K562 (cell line): ENCODE measurements around the gene WDR83. TPM values are rescaled to one million over a fixed set of nuclear protein-coding genes. Genes with fewer than 3 reads are reported as not detected.

ENCODE experiments used
- ATAC-seq: fragments of 200-7000 bp; cut with Tn5 transposase; 3 replicates; pipeline ENCODE4 v1.9.1; 2020; ENCODE audit warnings: moderate library complexity
- BruUV-seq: library from RNA; stranded (reverse); fragments of 400-500 nt; replicated peaks from 2 replicates; lab custom pipeline; 2021; lab: Mats Ljungman, UMichigan
- CTCF ChIA-PET: fragments of 300-600 bp; formaldehyde crosslinking; extraction: SDS; loops from one replicate; lab custom pipeline; 2021; ENCODE audit warnings: low intra/inter-chr PET ratio; lab: Yijun Ruan, JAX
- POLR2A ChIA-PET: fragments of 300-600, 350-650 bp; sonication (Branson Sonifier 250); formaldehyde crosslinking; extraction: SDS; loops from one replicate; lab custom pipeline; 2021; ENCODE audit warnings: antibody characterized with exemption, inconsistent platforms; lab: Yijun Ruan, JAX
- DNase-seq, 4 experiments: peaks; one replicate each; pipeline versions ENCODE4 v3.0.0 to v3.0.0-alpha.2; 2011 to 2018; ENCODE audit warnings: low spot score in 3 of 4, mixed read lengths in 3 of 4; ENCODE audit errors: extremely low read depth in 1 of 4
- FAIRE-seq: peaks from 2 replicates; lab custom pipeline; 2011; peaks lifted over from hg19 to GRCh38; lab: Jason Lieb, UNC
- H2AFZ ChIP-seq: 2 replicates; pipeline ENCODE4 v1.6.0; 2011; ENCODE audit warnings: low read depth, low read length, control low read depth, inconsistent platforms
- H3K27ac ChIP-seq: fragments of 200-600 bp; 3 replicates; pipeline ENCODE4 v1.8.0; 2011; ENCODE audit warnings: low read depth, mild to moderate bottlenecking, control low read depth, inconsistent platforms, low read length, moderate library complexity, mixed read lengths; ENCODE audit errors: extremely low read depth
- H3K27me3 ChIP-seq, 2 experiments: fragments of 300-600 bp in 1 of 2; 2 replicates in 1 of 2; 3 replicates in 1 of 2; pipeline versions ENCODE4 v1.6.0 to v1.8.0; 2011; ENCODE audit warnings: inconsistent platforms in 2 of 2, low read length in 2 of 2, mild to moderate bottlenecking in 1 of 2, mixed read lengths in 1 of 2, moderate library complexity in 1 of 2; ENCODE audit not compliant: control insufficient read depth in 2 of 2, insufficient read depth in 2 of 2
- H3K36me3 ChIP-seq: fragments of 300-600 bp; 3 replicates; pipeline ENCODE4 v1.8.0; 2011; ENCODE audit warnings: mild to moderate bottlenecking, low read length, inconsistent platforms; ENCODE audit not compliant: control insufficient read depth, insufficient read depth
- H3K4me1 ChIP-seq, 2 experiments: fragments of 200-600 bp in 1 of 2; replicated peaks in 1 of 2; 2 replicates in 1 of 2; 3 replicates in 1 of 2; pipeline versions ENCODE4 v1.5.1 to v1.8.0; 2011; ENCODE audit warnings: inconsistent platforms in 2 of 2, low read length in 2 of 2, mild to moderate bottlenecking in 1 of 2, mixed read lengths in 1 of 2, moderate library complexity in 1 of 2; ENCODE audit not compliant: control insufficient read depth in 2 of 2, insufficient read depth in 2 of 2
- H3K4me2 ChIP-seq: 2 replicates; pipeline ENCODE4 v1.6.1; 2011; ENCODE audit warnings: low read length, control low read depth, inconsistent platforms, mixed read lengths; ENCODE audit not compliant: insufficient read depth
- H3K4me3 ChIP-seq: fragments of 200-600 bp; sonication (generic), shearing (Covaris generic); 2 replicates; pipeline ENCODE4 v1.5.1; 2016; ENCODE audit warnings: control low read depth, inconsistent platforms
- H3K79me2 ChIP-seq: fragments of 200-600 bp; 3 replicates; pipeline ENCODE4 v1.8.0; 2011; ENCODE audit warnings: low read length, inconsistent platforms; ENCODE audit not compliant: control insufficient read depth, insufficient read depth
- H3K9ac ChIP-seq, 2 experiments: 2 replicates each; pipeline versions ENCODE4 v1.6.0 to v1.6.1; 2011; ENCODE audit warnings: low read depth in 2 of 2, low read length in 2 of 2, control low read depth in 1 of 2, inconsistent platforms in 1 of 2, mild to moderate bottlenecking in 1 of 2, mixed read lengths in 1 of 2; ENCODE audit not compliant: insufficient read depth in 1 of 2
- H3K9me1 ChIP-seq: one replicate; pipeline ENCODE4 v1.6.0; 2011; ENCODE audit warnings: inconsistent platforms, mild to moderate bottlenecking, low read length, moderate library complexity; ENCODE audit not compliant: control insufficient read depth, insufficient read depth
- H3K9me3 ChIP-seq: replicated peaks from 2 replicates; pipeline ENCODE4 v1.5.1; 2011; ENCODE audit warnings: low read depth, low read length, inconsistent platforms; ENCODE audit not compliant: control insufficient read depth, insufficient read depth
- H4K20me1 ChIP-seq: replicated peaks from 2 replicates; pipeline ENCODE4 v1.6.1; 2011; ENCODE audit warnings: low read length, inconsistent platforms, mixed read lengths; ENCODE audit not compliant: control insufficient read depth, insufficient read depth
- CBX3 ChIP-seq, 2 experiments: IDR thresholded peaks; 1 replicate in 1 of 2; 2 replicates in 1 of 2; pipeline ENCODE4 v1.6.1; 2012; ENCODE audit warnings: inconsistent platforms in 2 of 2, low read length in 2 of 2, borderline replicate concordance in 1 of 2, control low read depth in 1 of 2
- HOMEZ ChIP-seq: fragments of 250-450 bp; sonication (Bioruptor Pico); IDR thresholded peaks from 2 replicates; pipeline ENCODE4 v1.4.0; 2020; ENCODE audit warnings: mild to moderate bottlenecking, moderate library complexity
- NCOA6 ChIP-seq: fragments of 450-650 bp; IDR thresholded peaks from 2 replicates; pipeline ENCODE4 v1.6.1; 2017; ENCODE audit warnings: mild to moderate bottlenecking
- PHB2 ChIP-seq: fragments of 450-650 bp; IDR thresholded peaks from 2 replicates; pipeline ENCODE4 v1.6.1; 2017; ENCODE audit warnings: low read depth
- PKNOX1 ChIP-seq: fragments of 450-650 bp; IDR thresholded peaks from 2 replicates; pipeline ENCODE4 v1.6.1; 2016
- POLR2G ChIP-seq: fragments of 200-400 bp; formaldehyde crosslinking; IDR thresholded peaks from 2 replicates; pipeline ENCODE4 v1.6.1; 2017; ENCODE audit warnings: low read depth, mild to moderate bottlenecking, antibody characterized with exemption, low read length, moderate library complexity
- RBFOX2 ChIP-seq: fragments of 200-400 bp; formaldehyde crosslinking; IDR thresholded peaks from 2 replicates; pipeline ENCODE4 v1.6.1; 2017; ENCODE audit warnings: low read depth, mild to moderate bottlenecking, low read length, moderate library complexity
- ZNF165 ChIP-seq: fragments of 250-450 bp; sonication (Bioruptor Pico); IDR thresholded peaks from 2 replicates; pipeline ENCODE4 v1.4.0; 2020; ENCODE audit warnings: borderline replicate concordance
- ZNF75A ChIP-seq: fragments of 450-650 bp; formaldehyde crosslinking; IDR thresholded peaks from 2 replicates; pipeline ENCODE4 v1.4.0; 2020; ENCODE audit warnings: mild to moderate bottlenecking
- WGBS: fragments of 100-300 bp; shearing (Covaris generic); methylation state at CpG from one replicate; pipeline ENCODE4 v1.1.6; 2016; ENCODE audit warnings: low coverage, mixed read lengths; ENCODE audit not compliant: insufficient coverage; ENCODE audit errors: missing lambda C conversion rate; 5-methylcytosine and 5-hydroxymethylcytosine counted together
- in situ Hi-C: fragments of 300-500 bp; cut with MboI; formaldehyde crosslinking; loops from 4 replicates; pipeline ENCODE4 v1.15.0; 2018; ENCODE audit warnings: inconsistent platforms, mixed read lengths
- intact Hi-C: fragments of 100-400 bp; cut with micrococcal nuclease; formaldehyde crosslinking; loops from 2 replicates; pipeline ENCODE4 v1.14.2; 2022
- polyA plus RNA-seq, 8 experiments: library from polyadenylated mRNA; depleted of rRNA in 4 of 8; stranded (reverse) in 5 of 8; unstranded in 3 of 8; fragments of >200 nt; fragmentation: Nextera tagmentation in 2 of 8; fragmentation: Illumina TruSeq in 1 of 8; extraction: Ambion mirVana in 2 of 8; extraction: Trizol in 1 of 8; gene quantifications; 2 replicates each; pipeline versions ENCODE4 v1.2.1 to v1.2.3, GENCODE V29; 2011 to 2014; ENCODE audit warnings: inconsistent platforms in 1 of 8, missing spikeins in 1 of 8
- total RNA-seq, 7 experiments: library from RNA; depleted of rRNA in 6 of 7; stranded (reverse); fragments of >200 nt in 6 of 7; fragmentation: Illumina TruSeq in 2 of 7; extraction: Trizol in 2 of 7; gene quantifications; 2 replicates each; pipeline versions ENCODE4 v1.2.1 to v1.2.3, GENCODE V29; 2011 to 2021; ENCODE audit warnings: low replicate concordance in 1 of 7

The WDR83 gene
- total and polyA plus RNA-seq, 9 of the 15 experiments (the other 6 are each of a cell fraction or from before 2014, with no cell fraction given): 0.52 to 21.3 (median 4.2) TPM

GRCh38 chr19:12711187-12711586 lies 44.6 kb downstream of the WDR83 start:
- POLR2A ChIA-PET: interaction anchor here (0.7 kb wide), 1 partner anchor 136 kb away, joined by 3 read pairs; no protein-coding TSS in a partner anchor
- no TSS peak for BruUV-seq
- CTCF ChIA-PET: no interaction called here

More at GRCh38 chr19:12711187-12711586, 44.6 kb downstream of the WDR83 start:
- Histone ChIP-seq H3K79me2 (peaks cover 14% of the 10 kb centered on the region; the same call in 2 of the 3 replicates), H3K9me1 (peaks cover 7% of the 10 kb centered on the region), H3K27me3 (no peaks in the 10 kb centered on the region), H4K20me1 (no peaks in the 10 kb centered on the region; the same call in 1 of the 2 replicates), H3K4me3 (no peak overlapping the region), H3K9ac (no peak overlapping the region), H3K27ac (no peak overlapping the region), H2AFZ (no peak overlapping the region), H3K4me1 (peaks cover 0 to 17% of the 10 kb centered on the region in 2 experiments; a peak in 1 of 5 replicates), H3K9me3 (no peaks in the 10 kb centered on the region)
- intact Hi-C loops (no loop called here), in situ Hi-C loops (loop anchor here (5.0 kb wide), 1 partner anchor 86 kb away; no protein-coding TSS in a partner anchor)
- no peak for FAIRE-seq
- DNase-seq: no peak
- no peak for ATAC-seq
- TF ChIP-seq ZNF75A (CRISPR knock-in tag): no peak
- TF ChIP-seq NCOA6: no peak
- no peak for TF ChIP-seq HOMEZ
- peak; percentile 48; the same call in 1 of the 2 replicates for TF ChIP-seq RBFOX2
- TF ChIP-seq ZNF165 (CRISPR knock-in tag): no peak
- TF ChIP-seq POLR2G: peak; percentile 25; the same call in 1 of the 2 replicates
- TF ChIP-seq CBX3 (IDR thresholded peaks at IDR 0.05; ENCODE audit: borderline replicate concordance in 1 of 2, low read length in 2 of 2): no peak
- TF ChIP-seq PKNOX1: no peak
- TF ChIP-seq PHB2: no peak
- TF ChIP-seq, all 486 proteins: peak for 2
- Histone ChIP-seq H3K4me2 (no peak overlapping the region), H3K36me3 (peaks cover 88% of the 10 kb centered on the region)
- WGBS: 94% methylated on average over 17 of the region's 17 CpGs
